Activated CD4-positive, alpha-beta T cell treated with anti-CD3 and anti-CD28 coated beads for 36 hours (primary cell): Measurements from ENCODE around the gene MAPK1. TPM values are rescaled to one million over a fixed set of nuclear protein-coding genes. Genes with fewer than 3 reads are reported as not detected.
A peak's percentile ranks its signal among the peaks of the same experiment; 100 is the strongest.
"Not testable (repeated sequence)": the region's sequence is repeated elsewhere in the genome, so short reads cannot be mapped to it uniquely, and the experiment has no call there.

Experiments
- ATAC-seq: fragments of 200-7000 bp; cut with Tn5 transposase; one replicate; pipeline ENCODE4 v1.10.0; 2021; ENCODE audit warnings: mild to moderate bottlenecking, moderate library complexity
- CTCF ChIA-PET: fragments of 350-600 bp; sonication (Branson Sonifier 250); formaldehyde crosslinking; loops from one replicate; lab custom pipeline; 2021; ENCODE audit warnings: antibody characterized with exemption; lab: Charles Lee
- POLR2A ChIA-PET: fragments of 350-600 bp; sonication (Branson Sonifier 250); formaldehyde crosslinking; loops from one replicate; lab custom pipeline; 2021; ENCODE audit warnings: antibody characterized with exemption, inconsistent platforms; lab: Charles Lee
- DNase-seq: peaks from one replicate; pipeline ENCODE4 v3.0.0-alpha.2; 2020
- H3K27ac Mint-ChIP-seq: one replicate; pipeline ENCODE4 v1.8.0; 2021; ENCODE audit warnings: mixed read lengths
- H3K27me3 Mint-ChIP-seq: one replicate; pipeline ENCODE4 v1.8.0; 2021; ENCODE audit warnings: mixed read lengths
- H3K36me3 Mint-ChIP-seq: one replicate; pipeline ENCODE4 v1.8.0; 2021; ENCODE audit warnings: low read depth, mixed read lengths
- H3K4me1 Mint-ChIP-seq: one replicate; pipeline ENCODE4 v1.8.0; 2021; ENCODE audit warnings: mixed read lengths
- H3K4me3 Mint-ChIP-seq: one replicate; pipeline ENCODE4 v1.8.0; 2021; ENCODE audit warnings: mild to moderate bottlenecking, moderate library complexity, mixed read lengths
- H3K9me3 Mint-ChIP-seq: one replicate; pipeline ENCODE4 v1.8.0; 2021; ENCODE audit warnings: low read depth, mixed read lengths
- intact Hi-C, 2 experiments: fragments of 100-400 bp; cut with DNase I in 1 of 2; cut with micrococcal nuclease in 1 of 2; formaldehyde crosslinking; loops; one replicate each; pipeline versions ENCODE4 v1.14.2 to v1.15.1; 2022 to 2024; cut with DNase I, micrococcal nuclease
- total RNA-seq, 2 experiments: library from RNA; stranded (reverse); gene quantifications; one replicate each; pipeline ENCODE4 v1.2.3, GENCODE V29; 2021

MAPK1 gene
- total RNA-seq, 2 experiments from 2014 or later, result 91.9 to 108 TPM

- intact Hi-C loops, result no loop called here
- Mint-ChIP-seq H3K4me1 (peaks cover 4% of the 10 kb centered on the region), H3K27ac (no peak overlapping the region), H3K27me3 (no peaks in the 10 kb centered on the region), H3K36me3 (peaks cover 16% of the 10 kb centered on the region), H3K4me3 (no peak overlapping the region), H3K9me3 (no peaks in the 10 kb centered on the region)
- ChIA-PET POLR2A (no interaction called here), CTCF (no interaction called here)
- DNase-seq (no peak), ATAC-seq (no peak)
These were observed 113.9 kb downstream of the MAPK1 start for GRCh38 chr22:21753374-21754111.

GRCh38 chr22:21752276-21752675 lies 115.2 kb downstream of the MAPK1 start:
- ATAC-seq (no peak), DNase-seq (no peak)
- peaks cover 6% of the 10 kb centered on the region for H3K36me3 Mint-ChIP-seq
- H3K27ac Mint-ChIP-seq, result no peak overlapping the region
- H3K27me3 Mint-ChIP-seq, result no peaks in the 10 kb centered on the region
- ChIA-PET POLR2A (no interaction called here), CTCF (interaction anchor here (0.7 kb wide), 1 partner anchor 174 kb away, joined by 3 read pairs; no protein-coding TSS in a partner anchor)
- H3K9me3 Mint-ChIP-seq, result no peaks in the 10 kb centered on the region
- intact Hi-C loops, result no loop called here
- H3K4me1 Mint-ChIP-seq, result peaks cover 4% of the 10 kb centered on the region
- H3K4me3 Mint-ChIP-seq, result no peak overlapping the region

GRCh38 chr22:21745948-21746347 lies 121.5 kb downstream of the MAPK1 start:
- ATAC-seq, result no peak
- Mint-ChIP-seq H3K9me3 (no peaks in the 10 kb centered on the region), H3K36me3 (no peaks in the 10 kb centered on the region), H3K27ac (no peak overlapping the region), H3K4me3 (no peak overlapping the region), H3K27me3 (no peaks in the 10 kb centered on the region), H3K4me1 (no peaks in the 10 kb centered on the region)
- no peak for DNase-seq
- intact Hi-C loops, result no loop called here
- POLR2A ChIA-PET, result no interaction called here
- CTCF ChIA-PET, result interaction anchor here (0.9 kb wide), 1 partner anchor 163 kb away, joined by 3 read pairs; no protein-coding TSS in a partner anchor

- H3K36me3 Mint-ChIP-seq, H3K27ac Mint-ChIP-seq, H3K4me1 Mint-ChIP-seq, H3K27me3 Mint-ChIP-seq, H3K9me3 Mint-ChIP-seq, POLR2A ChIA-PET, ATAC-seq, DNase-seq, H3K4me3 Mint-ChIP-seq: not testable (repeated sequence)
- intact Hi-C loops, result loop anchor here in 1 of 2 experiments (5.0 kb wide), 1 partner anchor 42 kb away; no protein-coding TSS in a partner anchor
- CTCF ChIA-PET, result interaction anchor here (0.6 to 1.1 kb wide), 4 partner anchors 27 to 116 kb away, joined by 3 to 4 read pairs (median 3); no protein-coding TSS in a partner anchor
These were observed 122.5 kb downstream of the MAPK1 start for GRCh38 chr22:21744917-21745316.

GRCh38 chr22:21741790-21742189 lies 125.7 kb downstream of the MAPK1 start:
- no peak for ATAC-seq
- POLR2A ChIA-PET, result interaction anchor here (0.6 kb wide), 1 partner anchor 91 kb away, joined by 3 read pairs; no protein-coding TSS in a partner anchor
- Mint-ChIP-seq H3K27me3 (no peaks in the 10 kb centered on the region), H3K27ac (no peak overlapping the region), H3K4me1 (no peaks in the 10 kb centered on the region), H3K36me3 (no peaks in the 10 kb centered on the region), H3K4me3 (no peak overlapping the region), H3K9me3 (no peaks in the 10 kb centered on the region)
- DNase-seq, result no peak
- CTCF ChIA-PET, result no interaction called here
- intact Hi-C loops, result loop anchor here in 1 of 2 experiments (5.0 kb wide), 1 partner anchor 46 kb away; no protein-coding TSS in a partner anchor

GRCh38 chr22:21741059-21741458 lies 126.4 kb downstream of the MAPK1 start:
- ChIA-PET CTCF (no interaction called here), POLR2A (interaction anchor here (0.7 to 1.0 kb wide), 2 partner anchors 61 to 180 kb away, joined by 4 to 8 read pairs; no protein-coding TSS in a partner anchor)
- Mint-ChIP-seq H3K4me1 (no peaks in the 10 kb centered on the region), H3K4me3 (no peak overlapping the region), H3K9me3 (no peaks in the 10 kb centered on the region), H3K27me3 (no peaks in the 10 kb centered on the region), H3K36me3 (no peaks in the 10 kb centered on the region), H3K27ac (no peak overlapping the region)
- intact Hi-C loops, result loop anchor here in 1 of 2 experiments (5.0 kb wide), 1 partner anchor 46 kb away; no protein-coding TSS in a partner anchor
- no peak for ATAC-seq
- DNase-seq, result no peak

GRCh38 chr22:21739828-21740377 lies 127.5 kb downstream of the MAPK1 start:
- ChIA-PET CTCF (no interaction called here), POLR2A (interaction anchor here (1.0 kb wide), 1 partner anchor 181 kb away, joined by 8 read pairs; no protein-coding TSS in a partner anchor)
- no peak overlapping the region for H3K4me3 Mint-ChIP-seq
- DNase-seq (no peak), ATAC-seq (no peak)
- no peak overlapping the region for H3K27ac Mint-ChIP-seq
- H3K27me3 Mint-ChIP-seq, result peaks cover under 1% of the 10 kb centered on the region
- intact Hi-C loops, result loop anchor here in 1 of 2 experiments (5.0 kb wide), 1 partner anchor 47 kb away; no protein-coding TSS in a partner anchor
- H3K9me3 Mint-ChIP-seq, result no peaks in the 10 kb centered on the region
- H3K36me3 Mint-ChIP-seq, result no peaks in the 10 kb centered on the region
- peaks cover 4% of the 10 kb centered on the region for H3K4me1 Mint-ChIP-seq

GRCh38 chr22:21738966-21739365 lies 128.5 kb downstream of the MAPK1 start:
- Mint-ChIP-seq H3K9me3 (no peaks in the 10 kb centered on the region), H3K4me3 (no peak overlapping the region), H3K27me3 (peaks cover 3% of the 10 kb centered on the region), H3K4me1 (peaks cover 10% of the 10 kb centered on the region), H3K36me3 (no peaks in the 10 kb centered on the region), H3K27ac (no peak overlapping the region)
- DNase-seq (no peak), ATAC-seq (no peak)
- ChIA-PET POLR2A (no interaction called here), CTCF (no interaction called here)
- intact Hi-C loops, result no loop called here

- H3K27ac Mint-ChIP-seq, result no peak overlapping the region
- H3K4me1 Mint-ChIP-seq, result peaks cover 10% of the 10 kb centered on the region
- intact Hi-C loops, result no loop called here
- H3K27me3 Mint-ChIP-seq, result peaks cover 3% of the 10 kb centered on the region
- POLR2A ChIA-PET, result no interaction called here
- H3K9me3 Mint-ChIP-seq, result no peaks in the 10 kb centered on the region
- CTCF ChIA-PET, result no interaction called here
- no peaks in the 10 kb centered on the region for H3K36me3 Mint-ChIP-seq
- H3K4me3 Mint-ChIP-seq, result no peak overlapping the region
- ATAC-seq (no peak), DNase-seq (no peak)
These were observed 129.4 kb downstream of the MAPK1 start for GRCh38 chr22:21738081-21738480.

GRCh38 chr22:21736948-21737347 lies 130.5 kb downstream of the MAPK1 start:
- H3K4me3 Mint-ChIP-seq, result no peak overlapping the region
- ChIA-PET POLR2A (no interaction called here), CTCF (no interaction called here)
- intact Hi-C loops, result no loop called here
- no peaks in the 10 kb centered on the region for H3K9me3 Mint-ChIP-seq
- ATAC-seq (no peak), DNase-seq (no peak)
- H3K27me3 Mint-ChIP-seq, result peaks cover 3% of the 10 kb centered on the region
- H3K4me1 Mint-ChIP-seq, result peaks cover 10% of the 10 kb centered on the region
- H3K27ac Mint-ChIP-seq, result no peak overlapping the region
- H3K36me3 Mint-ChIP-seq, result no peaks in the 10 kb centered on the region

GRCh38 chr22:21736084-21736642 lies 131.3 kb downstream of the MAPK1 start:
- DNase-seq, result no peak
- CTCF ChIA-PET, result interaction anchor here (0.8 kb wide), 2 partner anchors 80 to 202 kb away, joined by 3 read pairs; no protein-coding TSS in a partner anchor
- Mint-ChIP-seq H3K9me3 (no peaks in the 10 kb centered on the region), H3K4me3 (no peak overlapping the region), H3K27me3 (peaks cover 3% of the 10 kb centered on the region), H3K27ac (no peak overlapping the region), H3K4me1 (peaks cover 10% of the 10 kb centered on the region), H3K36me3 (no peaks in the 10 kb centered on the region)
- POLR2A ChIA-PET, result interaction anchor here (0.5 to 1.9 kb wide), 3 partner anchors 19 to 126 kb away, joined by 3 to 6 read pairs (median 3); no protein-coding TSS in a partner anchor
- intact Hi-C loops, result no loop called here
- ATAC-seq, result peak; percentile 10
